Measurements from ENCODE around the gene BTN2A1.

- no peak for TF ChIP-seq ZNF274 (IDR thresholded peaks at IDR 0.05; ENCODE audit: low read depth, low read length)
- no peak for TF ChIP-seq SUZ12 (IDR thresholded peaks at IDR 0.05; ENCODE audit: extremely low read depth, insufficient read depth, insufficient read length)
- TF ChIP-seq YY1 (IDR thresholded peaks at IDR 0.05; ENCODE audit: insufficient read depth, insufficient read length): no peak
These were observed 420 bp upstream of the BTN2A1 start for GRCh38 chr6:26457264-26457805.
